ENCODE measurements around the gene GPR17. TPM values are rescaled to one million over a fixed set of nuclear protein-coding genes. Genes with fewer than 3 reads are reported as not detected.

Gene GPR17
- total RNA-seq, 1 experiment from 2014 or later, result not detected

- peaks cover 5% of the 10 kb centered on the region; the same call in 1 of the 2 replicates for H3K4me1 ChIP-seq (replicated peaks)
- no peak for DNase-seq (ENCODE audit: low read depth in 1 of 2, low spot score in 2 of 2)
- no peak overlapping the region for H3K27ac ChIP-seq
- H3K9me3 ChIP-seq (replicated peaks), result no peaks in the 10 kb centered on the region
- peaks cover 5% of the 10 kb centered on the region; the same call in 1 of the 2 replicates for H3K36me3 ChIP-seq
- H3K4me3 ChIP-seq, result no peak overlapping the region
- H3K27me3 ChIP-seq (replicated peaks), result no peaks in the 10 kb centered on the region
Measured at GRCh38 chr2:127653421-127654083, 7.6 kb downstream of the GPR17 start.

- H3K4me1 ChIP-seq (replicated peaks), result peaks cover 5% of the 10 kb centered on the region; the same call in 1 of the 2 replicates
- DNase-seq (ENCODE audit: low read depth in 1 of 2, low spot score in 2 of 2), result no peak
- H3K9me3 ChIP-seq (replicated peaks), result no peaks in the 10 kb centered on the region
Measured at GRCh38 chr2:127654084-127654837, 8.3 kb downstream of the GPR17 start.

GRCh38 chr2:127654838-127655175 is 8.9 kb downstream of the GPR17 start:
- no peak for DNase-seq (ENCODE audit: low read depth in 1 of 2, low spot score in 2 of 2)
- Histone ChIP-seq H3K9me3 (replicated peaks) (no peaks in the 10 kb centered on the region), H3K4me1 (replicated peaks) (no peaks in the 10 kb centered on the region), H3K27me3 (replicated peaks) (no peaks in the 10 kb centered on the region), H3K4me3 (no peak overlapping the region), H3K27ac (no peak overlapping the region), H3K36me3 (peaks cover 5% of the 10 kb centered on the region; the same call in 1 of the 2 replicates)

More at GRCh38 chr2:127654084-127654837, 8.3 kb downstream of the GPR17 start:
- Histone ChIP-seq H3K27me3 (replicated peaks) (no peaks in the 10 kb centered on the region), H3K36me3 (peaks cover 5% of the 10 kb centered on the region; the same call in 1 of the 2 replicates), H3K4me3 (no peak overlapping the region), H3K27ac (no peak overlapping the region)

- no peak for DNase-seq (ENCODE audit: low read depth in 1 of 2, low spot score in 2 of 2)
- H3K27me3 ChIP-seq (replicated peaks), result no peaks in the 10 kb centered on the region
- H3K36me3 ChIP-seq, result peaks cover 5% of the 10 kb centered on the region; the same call in 1 of the 2 replicates
- H3K4me1 ChIP-seq (replicated peaks), result no peaks in the 10 kb centered on the region
- H3K27ac ChIP-seq, result no peak overlapping the region
- H3K4me3 ChIP-seq, result no peak overlapping the region
- H3K9me3 ChIP-seq (replicated peaks), result no peaks in the 10 kb centered on the region
Measured at GRCh38 chr2:127655209-127656073, 9.5 kb downstream of the GPR17 start.

- H3K9me3 ChIP-seq (replicated peaks), result no peaks in the 10 kb centered on the region
- H3K27me3 ChIP-seq (replicated peaks), result no peaks in the 10 kb centered on the region
- no peak for DNase-seq (ENCODE audit: low read depth in 1 of 2, low spot score in 2 of 2)
- H3K4me3 ChIP-seq, result no peak overlapping the region
- no peaks in the 10 kb centered on the region for H3K4me1 ChIP-seq (replicated peaks)
- no peak overlapping the region for H3K27ac ChIP-seq
- peaks cover 5% of the 10 kb centered on the region; the same call in 1 of the 2 replicates for H3K36me3 ChIP-seq
Measured at GRCh38 chr2:127656569-127657231, 10.7 kb downstream of the GPR17 start.

- Histone ChIP-seq H3K27me3 (replicated peaks) (no peaks in the 10 kb centered on the region), H3K4me1 (replicated peaks) (no peaks in the 10 kb centered on the region), H3K36me3 (peaks cover 5% of the 10 kb centered on the region; the same call in 1 of the 2 replicates), H3K4me3 (no peak overlapping the region), H3K27ac (no peak overlapping the region), H3K9me3 (replicated peaks) (no peaks in the 10 kb centered on the region)
- no peak for DNase-seq (ENCODE audit: low read depth in 1 of 2, low spot score in 2 of 2)
Measured at GRCh38 chr2:127657232-127657595, 11.3 kb downstream of the GPR17 start.

- H3K36me3 ChIP-seq, result peaks cover 5% of the 10 kb centered on the region; the same call in 1 of the 2 replicates
Measured at GRCh38 chr2:127658146-127658545, 12.2 kb downstream of the GPR17 start.

GRCh38 chr2:127658641-127659407 is 12.9 kb downstream of the GPR17 start:
- no peak for DNase-seq (ENCODE audit: low read depth in 1 of 2, low spot score in 2 of 2)
- H3K4me1 ChIP-seq (replicated peaks), result no peaks in the 10 kb centered on the region

More at GRCh38 chr2:127658146-127658545, 12.2 kb downstream of the GPR17 start:
- no peak for DNase-seq (ENCODE audit: low read depth in 1 of 2, low spot score in 2 of 2)
- Histone ChIP-seq H3K9me3 (replicated peaks) (no peaks in the 10 kb centered on the region), H3K27me3 (replicated peaks) (no peaks in the 10 kb centered on the region), H3K4me3 (no peak overlapping the region), H3K4me1 (replicated peaks) (no peaks in the 10 kb centered on the region), H3K27ac (no peak overlapping the region)

GRCh38 chr2:127659408-127660290 is 13.7 kb downstream of the GPR17 start:
- H3K27me3 ChIP-seq (replicated peaks), result no peaks in the 10 kb centered on the region
- no peak overlapping the region for H3K27ac ChIP-seq
- H3K9me3 ChIP-seq (replicated peaks), result no peaks in the 10 kb centered on the region
- no peak overlapping the region for H3K4me3 ChIP-seq
- no peak for DNase-seq (ENCODE audit: low read depth in 1 of 2, low spot score in 2 of 2)
- peaks cover 5% of the 10 kb centered on the region; the same call in 1 of the 2 replicates for H3K36me3 ChIP-seq
- no peaks in the 10 kb centered on the region for H3K4me1 ChIP-seq (replicated peaks)

More at GRCh38 chr2:127658641-127659407, 12.9 kb downstream of the GPR17 start:
- Histone ChIP-seq H3K36me3 (peaks cover 5% of the 10 kb centered on the region; the same call in 1 of the 2 replicates), H3K4me3 (no peak overlapping the region), H3K9me3 (replicated peaks) (no peaks in the 10 kb centered on the region), H3K27ac (no peak overlapping the region), H3K27me3 (replicated peaks) (no peaks in the 10 kb centered on the region)

- no peaks in the 10 kb centered on the region for H3K4me1 ChIP-seq (replicated peaks)
- H3K9me3 ChIP-seq (replicated peaks), result no peaks in the 10 kb centered on the region
- H3K4me3 ChIP-seq, result no peak overlapping the region
- no peak for DNase-seq (ENCODE audit: low read depth in 1 of 2, low spot score in 2 of 2)
- no peak overlapping the region for H3K27ac ChIP-seq
- H3K27me3 ChIP-seq (replicated peaks), result no peaks in the 10 kb centered on the region
- H3K36me3 ChIP-seq, result peaks cover 5% of the 10 kb centered on the region; the same call in 1 of the 2 replicates
Measured at GRCh38 chr2:127660291-127660578, 14.3 kb downstream of the GPR17 start.

GRCh38 chr2:127661072-127661649 is 15.2 kb downstream of the GPR17 start:
- H3K36me3 ChIP-seq, result peaks cover 5% of the 10 kb centered on the region; the same call in 1 of the 2 replicates
- no peaks in the 10 kb centered on the region for H3K9me3 ChIP-seq (replicated peaks)
- DNase-seq (ENCODE audit: low read depth in 1 of 2, low spot score in 2 of 2), result no peak
- no peaks in the 10 kb centered on the region for H3K27me3 ChIP-seq (replicated peaks)
- no peak overlapping the region for H3K4me3 ChIP-seq
- H3K4me1 ChIP-seq (replicated peaks), result no peaks in the 10 kb centered on the region
- H3K27ac ChIP-seq, result no peak overlapping the region
